PC-9 (cell line): ENCODE results near the gene APMAP.

Experiments
- EZH2 ChIP-seq: fragments of 200-600 bp; sonication (generic); IDR thresholded peaks from 2 replicates; pipeline ENCODE4 v1.8.0; 2017; ENCODE audit warnings: antibody characterized with exemption, low read depth
- TF ChIP-seq, protein P1 (sequence below): fragments of 200-600 bp; sonication (generic); conservative IDR thresholded peaks from 2 replicates; pipeline ENCODE4 v1.6.1; 2017; ENCODE audit warnings: mixed run types, antibody characterized with exemption, mild to moderate bottlenecking, moderate library complexity

DNA sequence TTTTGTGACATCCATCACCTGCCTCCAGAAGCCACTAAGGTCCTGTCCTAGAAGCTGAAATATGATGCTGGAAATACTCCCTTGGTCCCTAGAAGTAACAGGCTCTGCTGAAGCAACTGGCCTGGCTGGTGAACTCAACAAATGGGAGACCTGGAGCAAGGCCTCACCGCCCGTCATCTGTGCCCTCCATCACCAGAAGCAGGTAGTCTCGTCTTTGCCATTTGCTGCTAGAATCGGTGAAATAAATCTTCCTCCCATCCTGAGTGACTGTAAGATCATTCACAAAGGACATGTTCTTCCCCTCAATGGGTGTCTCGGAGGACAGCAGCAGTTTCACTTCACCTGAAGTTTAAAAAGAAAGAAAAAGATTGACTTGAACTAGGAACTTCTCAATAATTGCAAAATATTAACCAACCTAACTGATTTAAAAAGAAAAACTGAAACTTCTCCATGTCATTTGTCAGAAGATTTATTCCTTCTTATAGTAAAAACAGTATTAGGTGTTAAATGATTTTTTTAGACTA lies 22.5 kb downstream of the APMAP start:
- TF ChIP-seq, protein P1, sequence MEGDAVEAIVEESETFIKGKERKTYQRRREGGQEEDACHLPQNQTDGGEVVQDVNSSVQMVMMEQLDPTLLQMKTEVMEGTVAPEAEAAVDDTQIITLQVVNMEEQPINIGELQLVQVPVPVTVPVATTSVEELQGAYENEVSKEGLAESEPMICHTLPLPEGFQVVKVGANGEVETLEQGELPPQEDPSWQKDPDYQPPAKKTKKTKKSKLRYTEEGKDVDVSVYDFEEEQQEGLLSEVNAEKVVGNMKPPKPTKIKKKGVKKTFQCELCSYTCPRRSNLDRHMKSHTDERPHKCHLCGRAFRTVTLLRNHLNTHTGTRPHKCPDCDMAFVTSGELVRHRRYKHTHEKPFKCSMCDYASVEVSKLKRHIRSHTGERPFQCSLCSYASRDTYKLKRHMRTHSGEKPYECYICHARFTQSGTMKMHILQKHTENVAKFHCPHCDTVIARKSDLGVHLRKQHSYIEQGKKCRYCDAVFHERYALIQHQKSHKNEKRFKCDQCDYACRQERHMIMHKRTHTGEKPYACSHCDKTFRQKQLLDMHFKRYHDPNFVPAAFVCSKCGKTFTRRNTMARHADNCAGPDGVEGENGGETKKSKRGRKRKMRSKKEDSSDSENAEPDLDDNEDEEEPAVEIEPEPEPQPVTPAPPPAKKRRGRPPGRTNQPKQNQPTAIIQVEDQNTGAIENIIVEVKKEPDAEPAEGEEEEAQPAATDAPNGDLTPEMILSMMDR = no peak
- no peak for TF ChIP-seq EZH2
